Breast epithelium (tissue), 3 donors: ENCODE measurements around the gene GRIK3.

Experiments used
- CTCF ChIP-seq, 3 donors: fragments of 450-650 bp; IDR thresholded peaks; one replicate each; pipeline ENCODE4 v1.5.1; 2016 to 2017; ENCODE audit warnings: antibody characterized with exemption in 3 of 3, mild to moderate bottlenecking in 3 of 3, moderate library complexity in 3 of 3
- POLR2A ChIP-seq: fragments of 450-650 bp; IDR thresholded peaks from one replicate; pipeline ENCODE4 v1.6.1; 2016; ENCODE audit warnings: antibody characterized with exemption, mild to moderate bottlenecking, moderate library complexity
- POLR2AphosphoS5 ChIP-seq, 3 donors: sonication (generic); formaldehyde crosslinking; IDR thresholded peaks; one replicate each; pipeline ENCODE4 v1.6.1; 2017; ENCODE audit warnings: antibody characterized with exemption in 3 of 3

GRCh38 chr1:36842448-36842847, 191.9 kb downstream of the GRIK3 start:
- TF ChIP-seq CTCF (IDR thresholded peaks at IDR 0.05): no peak
- no peak for TF ChIP-seq POLR2A
- no peak for TF ChIP-seq POLR2AphosphoS5 (IDR thresholded peaks at IDR 0.05)
